Muscle of arm (tissue), 14 donors: Measurements from ENCODE around the gene TCP11X2. TPM values are rescaled to one million over a fixed set of nuclear protein-coding genes. Genes with fewer than 3 reads are reported as not detected.
"Not testable (repeated sequence)": the region's sequence is repeated elsewhere in the genome, so short reads cannot be mapped to it uniquely, and the experiment has no call there.

ENCODE experiments used
- DNase-seq: peaks from one replicate; pipeline ENCODE4 v3.0.0-alpha.2; 2013
- long read RNA-seq, 11 donors: transcript quantifications; one replicate each; lab custom pipeline, GENCODE V29; 2026
- polyA plus RNA-seq, 12 donors: library from polyadenylated mRNA; unstranded; fragments of 120-200 nt; gene quantifications; one replicate each; pipeline ENCODE4 v1.2.1, GENCODE V29; 2013; ENCODE audit not compliant: insufficient read length in 12 of 12

The TCP11X2 gene
- polyA plus RNA-seq: not detected
- long read RNA-seq, donor 1: 0 reads
- long read RNA-seq, donor 2: 0 reads
- long read RNA-seq, donor 3: 0 reads
- long read RNA-seq, donor 4: 0 reads
- long read RNA-seq, donor 5: 0 reads
- long read RNA-seq, donor 6: 0 reads
- long read RNA-seq, donor 7: 0 reads
- long read RNA-seq, donor 8: 0 reads
- long read RNA-seq, donor 9: 0 reads
- long read RNA-seq, donor 10: 0 reads
- long read RNA-seq, donor 11: 0 reads

- DNase-seq: not testable (repeated sequence)
Measured at GRCh38 chrX:102471762-102472220, at the start of gene TCP11X2. TSS of gene TCP11X2 (minus strand) at chrX:102471812.

DNA sequence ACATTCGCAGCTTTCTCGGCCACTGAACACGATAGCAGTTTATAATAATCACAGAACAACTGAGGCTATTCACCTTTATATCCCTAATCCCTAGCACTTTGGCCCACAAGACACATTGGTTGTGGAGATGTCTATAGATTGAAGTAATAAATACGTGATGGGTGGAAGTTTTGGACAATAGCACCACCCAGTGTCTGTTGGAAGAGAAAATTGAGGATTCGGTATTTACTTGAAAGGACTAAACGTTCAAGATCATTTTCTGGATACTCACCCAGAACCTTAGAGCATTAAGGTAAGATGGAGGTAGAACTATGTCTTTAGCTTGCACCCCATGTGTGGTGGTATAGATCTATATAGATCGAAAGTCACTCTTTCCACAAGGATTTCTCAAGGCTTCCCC is 45.7 kb upstream of the TCP11X2 start:
- DNase-seq: peak; percentile 13

- DNase-seq: peak; percentile 66
Measured at GRCh38 chrX:102515975-102516941, 44.6 kb upstream of the TCP11X2 start, which contains the start of gene TMSB15A. TSS of gene TMSB15A (minus strand) at chrX:102516739.

- no peak for DNase-seq
Measured at GRCh38 chrX:102514536-102514935, 42.9 kb upstream of the TCP11X2 start.

GRCh38 chrX:102498732-102499131 is 27.1 kb upstream of the TCP11X2 start:
- no peak for DNase-seq

DNA sequence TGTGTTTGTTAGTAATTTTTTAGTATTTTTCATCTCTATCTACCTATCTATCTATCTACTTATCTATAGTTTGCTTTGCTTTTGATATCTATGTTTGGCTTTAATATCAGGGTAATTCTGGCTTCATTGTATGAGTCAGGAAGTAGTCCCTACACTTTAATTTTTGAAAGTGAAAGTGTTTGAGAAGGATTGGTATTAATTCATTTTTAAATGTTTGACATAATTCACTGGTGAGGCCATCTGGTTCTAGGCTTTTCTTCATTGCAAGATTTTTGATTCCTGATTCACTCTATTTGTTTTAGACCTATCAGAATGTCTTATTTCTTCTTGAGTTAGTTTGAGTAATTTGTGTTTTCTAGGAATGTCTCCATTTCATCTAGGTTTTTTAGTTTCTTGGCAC is 20.2 kb upstream of the TCP11X2 start:
- DNase-seq: no peak

GRCh38 chrX:102478765-102479164 is 7.2 kb upstream of the TCP11X2 start:
- not testable (repeated sequence) for DNase-seq

DNA sequence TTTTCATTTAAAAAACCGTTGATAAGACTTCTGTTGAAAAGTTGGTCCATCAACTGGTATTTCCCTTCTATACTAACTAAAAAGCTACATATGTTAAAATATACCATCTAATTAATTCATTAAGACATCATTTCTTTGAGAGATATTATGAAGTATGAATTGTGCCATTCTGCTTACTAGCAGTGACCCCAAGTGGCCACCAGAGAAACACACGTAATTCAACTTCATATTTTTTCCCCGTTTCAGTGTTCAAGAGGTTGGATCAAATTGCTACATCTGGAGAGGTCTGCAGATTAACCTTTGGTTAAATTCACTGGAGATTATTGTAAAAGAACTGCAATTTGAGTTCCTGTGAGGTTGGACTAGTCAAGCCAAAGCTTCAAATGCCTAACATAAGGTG is 1.4 kb downstream of the TCP11X2 start:
- not testable (repeated sequence) for DNase-seq

- DNase-seq: not testable (repeated sequence)
Measured at GRCh38 chrX:102458615-102459014, 13.0 kb downstream of the TCP11X2 start.

GRCh38 chrX:102439908-102440307 is 31.7 kb downstream of the TCP11X2 start, which contains the start of gene NXF2B:
TSS of gene NXF2B (minus strand) at chrX:102440008. CDS start at chrX:102380036, 59,972 bp downstream.
- DNase-seq: not testable (repeated sequence)

- not testable (repeated sequence) for DNase-seq
Measured at GRCh38 chrX:102414493-102414892, 57.1 kb downstream of the TCP11X2 start.

Other genes starting within 250 kb of the TCP11X2 start
- gene NXF2, start 224.6 kb downstream of the TCP11X2 start, polyA plus RNA-seq: not detected
- gene NXF2B, start 31.8 kb downstream of the TCP11X2 start, polyA plus RNA-seq: not detected
- 10 to 100 TPM in 8 of 12 donors, 1 to 10 TPM in 2, not detected in 2; 8.7 to 26.5 (median 14.2) TPM for gene TMSB15A, start 44.9 kb upstream of the TCP11X2 start, polyA plus RNA-seq
- 10 to 100 TPM in 1 of 12 donors, 1 to 10 TPM in 10, not detected in 1; 5.3 to 10.0 (median 7.7) TPM for gene ARMCX5, start 127.7 kb upstream of the TCP11X2 start, polyA plus RNA-seq
- 10 to 100 TPM in 9 of 12 donors, 1 to 10 TPM in 2, not detected in 1; 5.8 to 21.5 (median 12.5) TPM for gene GPRASP1, start 179.7 kb upstream of the TCP11X2 start, polyA plus RNA-seq
- gene GPRASP2, start 240.6 kb upstream of the TCP11X2 start, polyA plus RNA-seq: 10 to 100 TPM in 11 of 12 donors, not detected in 1; 14.8 to 27.2 (median 20.3) TPM
- 10 to 100 TPM in 3 of 12 donors, 1 to 10 TPM in 8, not detected in 1; 2.0 to 10.7 (median 8.6) TPM for gene GPRASP3, start 248.9 kb upstream of the TCP11X2 start, polyA plus RNA-seq